GM18520 (cell line): ENCODE data around the gene KBTBD8.

Experiments used
- ATAC-seq: cut with Tn5 transposase; IDR thresholded peaks from one replicate; pipeline ENCODE4 v1.9.1; 2021; ENCODE audit not compliant: unreplicated experiment

The KBTBD8 gene

DNA sequence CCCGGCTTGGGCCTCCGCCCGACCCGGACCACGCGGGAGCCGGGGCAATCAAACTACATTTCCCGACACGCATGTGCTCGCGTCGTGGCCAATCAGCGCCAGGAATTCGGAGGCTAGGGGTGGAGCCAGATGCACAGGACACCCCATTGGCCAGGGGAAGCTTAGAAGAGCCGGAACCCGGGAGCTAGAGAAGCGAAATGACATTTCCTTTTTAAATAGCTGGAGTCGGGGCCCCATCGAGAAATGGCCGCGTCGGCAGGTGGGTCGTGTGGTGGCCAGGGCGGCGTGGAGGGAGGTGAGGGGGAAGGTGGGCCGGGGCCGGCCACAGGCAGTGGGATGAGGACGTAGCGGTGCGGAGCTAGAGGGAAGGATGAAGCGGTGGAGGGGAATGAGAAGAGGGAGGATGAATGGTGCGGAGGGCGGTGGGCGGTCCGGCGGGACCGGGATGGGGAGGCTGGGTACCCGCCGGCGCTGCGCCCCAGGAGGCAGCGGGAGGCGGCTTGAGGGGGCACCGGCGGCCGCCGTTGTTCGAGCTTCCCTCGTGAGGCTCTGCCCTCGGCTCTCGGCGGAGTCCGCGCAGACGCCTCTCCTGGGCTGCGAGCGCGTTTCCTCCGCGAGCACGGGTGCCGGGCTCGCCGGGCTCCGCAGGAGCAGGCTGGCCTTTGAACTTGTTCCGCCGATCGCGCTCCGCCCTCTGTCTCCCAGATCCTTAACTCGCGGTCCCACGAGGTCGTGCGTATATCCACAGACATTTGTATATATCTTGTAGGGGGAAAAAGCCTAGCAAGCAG lies at the start of gene KBTBD8:
TSS of gene KBTBD8 (plus strand) at position 195 of the 791 bp plus-strand sequence. CDS start at position 244, 49 bp downstream.
- peak; percentile 89 for ATAC-seq

DNA sequence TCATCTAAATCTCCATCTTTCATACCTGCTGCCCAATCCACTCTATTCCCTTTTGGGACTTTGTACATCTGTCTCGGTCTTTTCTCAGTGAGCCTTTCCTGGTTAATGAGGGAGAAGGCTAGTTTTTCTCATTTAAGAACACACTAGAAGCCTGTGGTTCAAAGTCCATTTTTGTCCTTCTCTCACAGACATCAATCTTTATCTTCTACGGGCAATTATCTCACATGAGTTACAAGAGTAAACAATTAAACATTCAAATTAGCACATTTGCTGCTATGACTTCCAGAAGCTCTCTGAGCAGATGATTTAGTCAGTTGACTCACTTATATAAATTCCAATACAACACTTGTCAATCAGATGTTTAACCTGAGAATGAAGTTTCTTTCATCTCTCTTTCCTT lies 49.3 kb upstream of the KBTBD8 start:
- ATAC-seq = no peak

- no peak for ATAC-seq
Measured at GRCh38 chr3:66949898-66950297, 48.2 kb upstream of the KBTBD8 start.

- no peak for ATAC-seq
Measured at GRCh38 chr3:66952357-66952756, 45.8 kb upstream of the KBTBD8 start.

DNA sequence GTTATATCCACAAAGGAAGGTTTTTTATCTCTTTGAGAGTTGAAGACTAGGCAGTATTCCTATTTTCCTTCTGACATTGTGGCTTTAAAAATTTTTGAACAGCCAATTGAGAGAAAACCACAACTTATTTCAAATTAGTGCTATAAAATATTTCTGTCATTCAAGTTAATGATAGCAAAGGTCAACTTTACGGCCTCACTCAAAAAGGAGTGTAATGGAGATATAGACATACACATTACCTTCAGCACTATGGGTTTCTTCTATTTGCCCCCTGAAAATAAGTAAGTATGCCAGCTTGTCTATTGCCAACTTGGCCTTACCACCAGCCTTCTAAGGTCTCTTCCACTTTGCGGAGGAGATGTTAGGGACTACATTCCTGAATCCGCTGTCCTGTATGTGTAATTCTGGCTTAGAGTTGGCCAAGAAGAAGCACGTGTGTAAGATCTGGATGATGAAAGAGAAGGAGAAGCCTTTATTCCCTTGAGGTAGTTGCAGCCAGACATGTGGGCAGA lies 44.1 kb upstream of the KBTBD8 start:
- ATAC-seq = no peak

DNA sequence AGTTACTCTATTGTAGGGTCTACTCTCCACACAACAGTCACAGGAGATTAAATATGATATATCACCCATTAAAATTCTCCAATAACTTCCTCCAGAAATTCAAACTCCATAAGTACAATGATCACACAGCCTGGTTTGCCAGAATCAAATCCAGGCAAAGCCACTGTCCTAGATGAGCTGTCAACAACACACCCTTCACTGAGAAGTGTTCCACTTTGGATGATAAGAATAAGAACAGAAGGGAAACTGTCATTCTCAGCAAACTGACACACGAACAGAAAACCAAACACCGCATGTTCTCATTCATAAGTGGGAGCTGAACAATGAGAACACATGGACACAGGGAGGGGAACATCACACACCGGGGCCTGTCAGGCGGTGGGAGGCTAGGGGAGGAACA lies 41.4 kb upstream of the KBTBD8 start:
- no peak for ATAC-seq

DNA sequence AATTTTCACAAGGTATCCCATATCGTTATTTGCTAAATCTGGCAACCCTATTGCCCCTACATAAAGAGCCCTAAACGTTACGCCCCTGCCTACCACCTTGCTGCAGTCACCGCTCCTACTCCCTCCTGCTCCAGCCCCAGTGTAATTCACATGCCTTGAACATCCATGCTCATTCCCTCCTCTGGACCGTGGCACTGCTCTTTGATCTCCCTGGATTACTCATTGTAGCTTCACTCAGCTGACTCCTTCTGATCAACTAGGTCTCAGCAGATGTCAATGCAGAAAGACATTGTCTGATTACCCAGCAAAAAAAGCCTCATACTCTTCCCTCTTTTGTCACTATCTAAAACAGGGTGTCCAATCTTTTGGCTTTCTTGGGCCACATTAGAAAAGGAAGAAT lies 40.7 kb upstream of the KBTBD8 start:
- no peak for ATAC-seq

GRCh38 chr3:66958067-66958466 lies 40.0 kb upstream of the KBTBD8 start:
- no peak for ATAC-seq

- no peak for ATAC-seq
Measured at GRCh38 chr3:66962664-66963063, 35.4 kb upstream of the KBTBD8 start.

GRCh38 chr3:66971245-66971644 lies 26.9 kb upstream of the KBTBD8 start:
- no peak for ATAC-seq

- ATAC-seq = peak; percentile 99
Measured at GRCh38 chr3:66971891-66972551, 26.1 kb upstream of the KBTBD8 start.

- ATAC-seq = no peak
Measured at GRCh38 chr3:66980791-66981190, 17.3 kb upstream of the KBTBD8 start.

DNA sequence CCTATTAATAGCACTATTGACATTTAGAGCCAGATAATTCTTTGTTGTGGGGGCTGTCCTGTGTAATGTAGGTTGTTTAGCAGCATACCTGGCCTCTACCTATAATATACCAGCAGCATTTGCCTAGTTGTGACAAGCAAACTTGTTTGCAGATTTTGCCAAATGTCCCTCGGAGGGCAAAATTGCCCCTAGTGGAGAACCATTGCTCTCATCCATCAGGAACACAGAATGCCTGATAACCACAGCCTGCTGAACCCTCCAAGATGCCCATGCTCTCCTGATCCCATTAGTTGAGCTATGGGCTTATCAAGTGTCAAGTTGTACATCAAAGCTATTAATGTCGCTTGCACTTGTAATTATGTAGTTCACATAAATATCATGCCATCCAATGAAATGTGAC lies 15.0 kb upstream of the KBTBD8 start:
- ATAC-seq = no peak

DNA sequence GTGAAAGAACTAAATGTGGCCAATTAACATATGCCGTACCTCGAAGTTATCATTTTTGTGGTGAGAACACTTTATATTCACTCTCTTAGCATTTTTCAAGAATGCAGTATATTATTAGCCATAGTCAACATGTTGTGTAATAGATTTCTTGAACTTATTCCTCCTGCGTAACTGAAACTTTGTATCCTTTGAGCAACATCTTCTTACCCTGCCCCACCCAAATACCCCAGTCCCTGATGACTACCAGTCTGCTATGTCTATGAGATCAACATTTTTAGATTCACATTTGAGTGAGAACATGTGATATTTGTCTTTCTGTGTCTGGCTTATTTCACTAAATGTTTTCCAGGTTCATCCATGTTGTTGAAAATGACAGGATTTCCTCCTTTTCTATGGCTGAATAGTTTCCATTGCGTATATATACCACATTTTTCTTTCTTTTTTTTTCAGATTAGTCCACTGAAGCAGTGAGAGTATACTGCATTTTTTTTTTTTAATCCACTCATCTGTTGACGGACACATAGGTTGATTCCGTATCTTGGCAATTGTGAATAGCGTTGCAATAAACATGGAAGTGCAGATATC lies 12.7 kb upstream of the KBTBD8 start:
- no peak for ATAC-seq

DNA sequence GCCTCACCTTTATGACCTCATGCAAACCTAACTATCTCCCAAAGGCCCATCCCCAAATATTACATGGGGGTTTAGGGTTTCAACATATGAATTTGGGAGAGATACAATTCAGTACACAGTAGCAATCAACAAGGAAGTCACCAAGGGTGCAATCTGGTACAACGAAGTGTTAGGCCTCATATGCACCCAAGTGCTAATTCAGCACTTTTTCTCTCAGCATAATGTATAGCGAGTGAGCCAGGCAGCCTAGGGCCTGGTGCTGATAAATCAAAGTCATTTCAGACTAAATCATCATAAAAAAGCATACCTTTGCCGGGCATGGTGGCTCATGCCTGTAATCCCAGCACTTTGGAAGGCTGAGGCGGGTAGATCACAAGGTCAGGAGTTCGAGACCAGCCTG lies 11.7 kb upstream of the KBTBD8 start:
- ATAC-seq = no peak

GRCh38 chr3:66989241-66989640 lies 8.9 kb upstream of the KBTBD8 start:
- no peak for ATAC-seq

DNA sequence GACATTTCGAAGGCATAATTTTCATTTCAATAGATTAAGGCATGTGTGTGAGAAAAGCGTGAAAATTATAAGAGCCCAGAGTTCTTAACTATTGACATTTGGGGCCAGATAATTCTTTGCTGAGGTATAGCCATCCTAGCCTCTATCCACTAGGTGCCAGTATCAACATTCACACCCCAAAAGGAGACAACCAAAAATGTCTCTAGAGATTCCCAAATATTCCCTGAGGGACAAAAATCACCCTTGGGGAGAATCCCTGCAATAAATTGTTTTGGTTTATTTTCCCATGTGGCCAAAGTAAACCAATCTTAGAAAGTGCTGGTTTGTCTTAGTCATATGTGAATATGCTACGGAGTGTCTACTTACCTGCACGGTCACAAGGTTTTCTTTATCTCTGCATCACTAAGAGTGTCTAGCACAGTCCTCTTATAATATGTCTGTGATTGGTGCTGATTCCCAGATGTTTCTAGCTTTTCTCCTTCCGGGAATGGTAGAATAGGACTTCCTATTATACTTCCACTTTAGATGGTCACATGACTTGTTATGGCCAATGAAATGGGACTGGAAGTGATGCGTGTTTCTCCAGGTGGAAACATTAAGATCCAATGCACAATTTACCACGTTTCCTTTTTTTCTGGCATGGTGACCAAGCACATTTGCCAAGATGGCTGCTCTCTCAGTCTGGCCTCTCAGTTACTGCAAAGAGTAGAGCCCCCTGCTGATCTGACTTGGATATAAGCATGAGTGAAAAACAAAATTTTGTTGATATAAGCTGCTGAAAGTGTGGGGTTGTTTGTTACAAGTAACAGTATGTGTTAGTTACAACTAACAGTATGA lies 8.0 kb upstream of the KBTBD8 start:
- peak; percentile 63 for ATAC-seq

- no peak for ATAC-seq
Measured at GRCh38 chr3:66991459-66991858, 6.6 kb upstream of the KBTBD8 start.

DNA sequence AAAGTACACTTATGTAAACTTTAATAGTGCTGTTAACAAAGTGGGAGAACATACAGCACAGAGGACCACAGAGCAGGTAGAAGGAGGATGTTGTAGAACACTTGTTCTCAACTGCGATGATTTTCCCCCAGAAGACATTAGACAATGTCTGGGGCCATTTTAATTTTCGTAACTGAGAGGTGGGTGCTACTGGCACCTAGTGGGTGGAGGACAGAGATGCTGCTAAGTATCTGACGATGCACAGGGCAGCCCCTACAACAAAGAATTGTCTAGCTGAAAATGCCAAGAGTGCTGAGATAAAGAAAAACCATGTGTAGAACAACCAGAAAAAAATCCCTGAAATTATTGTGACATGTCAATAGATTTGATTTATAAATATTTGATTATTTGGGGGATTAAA lies 5.0 kb upstream of the KBTBD8 start:
- ATAC-seq = no peak

GRCh38 chr3:66994588-66994987 lies 3.5 kb upstream of the KBTBD8 start:
- ATAC-seq = no peak

DNA sequence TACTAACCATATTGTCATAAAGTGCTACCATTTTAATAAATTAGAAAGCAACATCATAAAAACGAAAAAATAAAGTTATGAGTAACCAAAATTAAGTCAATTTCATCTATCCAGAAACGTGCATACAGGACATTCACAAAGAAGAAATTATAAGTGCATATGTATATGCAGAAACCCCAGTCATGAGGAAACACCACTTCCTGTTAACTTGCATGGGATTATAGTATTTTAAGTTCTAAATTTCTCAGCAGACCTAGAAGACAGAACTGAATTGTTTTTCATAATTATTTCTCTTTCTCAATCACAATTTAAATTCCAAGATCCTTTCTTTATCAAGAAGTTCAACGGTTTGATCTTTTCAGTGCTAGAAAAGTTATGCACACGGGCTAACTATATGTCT lies 1.4 kb upstream of the KBTBD8 start:
- ATAC-seq = no peak
